Loucy (cell line): ENCODE data around the gene PSORS1C1.

Source experiments
- CTCF ChIP-seq: fragments of 200-600 bp; sonication (generic); conservative IDR thresholded peaks from 2 replicates; pipeline ENCODE4 v1.5.1; 2014; ENCODE audit warnings: mild to moderate bottlenecking, antibody characterized with exemption, low read length
- EZH2phosphoT487 ChIP-seq: fragments of 200-600 bp; IDR thresholded peaks from 2 replicates; pipeline ENCODE4 v1.6.1; 2018; ENCODE audit warnings: antibody characterized with exemption, mild to moderate bottlenecking, moderate library complexity, borderline replicate concordance

GRCh38 chr6:31087494-31088089 lies 27.0 kb upstream of the PSORS1C1 start:
- peak; percentile 75 for TF ChIP-seq CTCF
- no peak for TF ChIP-seq EZH2phosphoT487
